GM18861 (cell line): ENCODE measurements around the gene NAT16.
"Not testable (repeated sequence)": the region's sequence is repeated elsewhere in the genome, so short reads cannot be mapped to it uniquely, and the experiment has no call there.

Experiments
- ATAC-seq: cut with Tn5 transposase; IDR thresholded peaks from one replicate; pipeline ENCODE4 v1.9.1; 2021; ENCODE audit not compliant: unreplicated experiment

Gene NAT16

DNA sequence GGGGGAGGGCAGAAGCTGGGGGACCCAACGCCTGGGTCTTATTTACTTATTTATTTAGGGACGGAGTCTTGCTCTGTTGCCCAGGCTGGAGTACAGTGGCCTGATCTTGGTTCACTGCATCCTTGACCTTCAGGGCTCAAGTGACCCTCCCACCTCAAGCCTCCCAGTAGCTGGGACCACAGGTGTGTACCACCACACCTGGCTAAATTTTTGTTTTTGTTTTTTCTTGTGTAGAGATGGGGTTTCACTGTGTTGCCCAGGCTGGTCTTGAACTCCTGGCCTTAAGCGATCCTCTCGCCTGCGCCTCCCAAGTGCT is 22.5 kb upstream of the NAT16 start:
- ATAC-seq = no peak

DNA sequence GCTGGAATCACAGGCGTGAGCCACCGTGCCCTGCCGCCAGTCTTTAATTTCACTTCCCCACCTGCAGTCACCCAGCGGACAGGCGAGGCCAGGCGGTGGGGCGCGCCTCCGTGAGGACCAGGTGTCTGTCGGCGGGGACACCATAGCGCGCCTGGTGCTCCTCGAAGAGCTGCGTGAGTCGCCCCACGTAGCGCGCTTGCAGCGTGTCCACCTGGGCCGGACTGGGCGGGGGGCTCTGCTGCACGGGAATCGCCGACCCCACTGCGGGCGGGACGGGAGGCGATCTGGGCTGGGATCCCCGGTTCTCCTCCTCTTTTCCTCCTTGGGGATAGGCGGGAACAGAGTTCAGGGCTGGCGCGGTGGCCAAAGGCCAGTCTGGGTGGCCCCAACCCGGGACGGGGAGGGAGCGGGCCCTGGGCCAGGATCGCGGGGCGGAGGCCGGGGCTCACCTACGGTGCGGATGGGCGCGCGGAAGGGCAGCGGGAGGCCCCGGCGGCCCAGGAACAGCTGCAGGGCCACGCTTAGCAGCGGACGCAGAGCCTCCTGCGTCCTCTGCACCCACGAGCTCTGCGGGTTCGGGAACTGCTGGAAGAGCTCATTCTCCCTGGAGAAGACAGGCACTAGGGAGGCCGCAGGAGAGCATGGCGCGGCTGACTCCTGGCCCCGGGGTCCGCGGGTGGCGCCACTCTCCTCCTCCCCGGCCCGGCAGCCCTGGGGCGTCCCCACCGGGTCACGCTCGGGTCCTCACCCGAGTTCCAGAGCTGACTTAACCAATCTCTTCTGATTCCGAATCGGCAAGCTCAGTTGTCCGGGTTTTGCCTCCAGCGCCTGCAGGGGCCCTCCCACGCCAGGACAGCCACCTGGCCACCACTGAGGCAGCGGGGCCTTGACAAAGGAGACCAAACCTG is 21.9 kb upstream of the NAT16 start:
- ATAC-seq = no peak

DNA sequence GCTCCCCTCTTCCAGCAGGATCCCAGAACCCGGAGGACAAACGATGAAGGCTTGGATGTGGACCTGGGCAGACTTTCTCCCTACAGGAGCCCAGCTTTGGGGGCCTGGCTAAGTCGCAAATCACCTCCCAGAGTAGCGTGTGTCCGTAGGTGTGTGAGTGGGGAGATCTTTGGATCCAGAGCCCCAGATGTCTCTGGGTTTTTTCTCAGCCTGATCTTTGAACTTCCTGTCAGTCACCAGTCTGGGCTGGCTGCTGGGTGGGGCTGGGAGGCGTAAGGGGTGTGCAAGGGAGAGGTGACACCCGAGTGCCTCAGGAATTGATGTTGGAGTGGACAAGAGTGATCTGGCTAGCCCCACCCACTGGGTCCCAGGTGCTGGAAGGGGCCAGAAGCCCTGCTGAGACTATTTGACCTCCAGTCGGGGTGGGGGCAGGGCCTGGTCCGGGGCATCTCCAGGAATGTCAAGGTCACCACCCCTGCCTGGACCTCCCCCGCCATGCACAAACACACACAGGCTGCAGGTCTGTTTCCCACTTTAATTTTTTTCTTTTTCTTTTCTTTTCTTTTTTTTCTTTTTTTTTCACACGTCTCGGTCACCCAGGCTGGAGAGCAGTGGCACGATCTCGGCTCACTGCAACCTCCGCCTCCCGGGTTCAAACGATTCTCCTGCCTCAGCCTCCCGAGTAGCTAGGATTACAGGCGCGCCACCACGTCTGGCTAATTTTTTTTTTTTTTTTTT is 20.9 kb upstream of the NAT16 start, which contains the start of gene MOGAT3:
MOGAT3 (minus strand) TSS at position 175 of the 738 bp plus-strand sequence. CDS start 182 bp downstream, outside the sequence.
- no peak for ATAC-seq

DNA sequence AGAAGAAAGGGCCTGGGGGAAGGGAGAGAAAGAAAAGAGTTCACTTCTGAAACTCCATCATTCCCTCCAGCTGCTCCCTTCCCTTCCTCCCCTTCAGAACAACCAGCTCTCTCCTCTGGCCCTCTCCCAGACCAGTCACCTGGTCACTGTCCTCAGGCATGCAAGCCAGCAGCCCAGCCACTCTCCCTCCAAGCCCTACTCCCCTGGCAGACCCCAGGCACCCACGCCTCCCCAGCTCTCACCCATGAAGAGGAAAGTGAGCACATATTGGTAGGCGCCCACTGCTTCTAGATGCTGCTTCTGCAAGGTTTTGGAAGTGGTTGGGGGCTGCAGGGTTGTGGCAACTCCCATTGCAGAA is 20.4 kb upstream of the NAT16 start:
- no peak for ATAC-seq

DNA sequence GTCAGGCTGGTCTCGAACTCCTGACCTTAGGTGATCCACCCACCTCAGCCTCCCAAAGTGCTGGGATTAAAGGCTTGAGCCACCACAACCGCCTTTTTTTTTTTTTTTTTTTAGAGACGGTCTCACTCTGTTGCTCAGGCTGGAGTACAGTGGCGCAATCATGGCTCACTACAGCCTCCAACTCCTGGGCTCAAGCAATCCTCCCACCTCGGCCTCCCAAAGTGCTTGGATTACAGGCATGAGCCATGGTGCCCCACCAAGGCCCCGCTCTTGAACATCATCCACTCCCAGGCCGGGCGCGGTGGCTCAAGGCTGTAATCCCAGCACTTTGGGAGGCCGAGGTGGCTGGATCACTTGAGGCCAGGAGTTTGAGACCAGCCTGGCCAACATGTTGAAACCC is 19.4 kb upstream of the NAT16 start:
- ATAC-seq = not testable (repeated sequence)

DNA sequence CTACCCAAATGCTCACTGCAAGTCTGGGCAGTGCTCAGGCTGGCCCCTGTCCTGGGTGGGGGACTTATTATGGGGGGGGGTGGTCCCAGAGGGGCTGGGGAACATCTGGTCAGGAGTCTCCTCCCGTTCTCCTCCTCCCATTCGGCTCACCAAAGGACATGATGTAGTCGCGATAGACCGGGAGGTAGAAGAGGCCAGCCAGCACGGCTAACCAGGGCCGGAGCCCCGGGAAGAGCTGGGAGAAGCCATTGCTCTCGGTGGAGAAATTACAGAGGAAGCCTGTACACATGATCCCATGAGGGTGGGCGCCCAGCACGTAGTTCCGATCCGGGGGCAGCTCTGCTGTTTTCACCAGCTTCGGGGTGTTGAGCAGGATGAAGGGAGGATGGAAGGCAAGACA is 18.4 kb upstream of the NAT16 start:
- ATAC-seq = no peak

DNA sequence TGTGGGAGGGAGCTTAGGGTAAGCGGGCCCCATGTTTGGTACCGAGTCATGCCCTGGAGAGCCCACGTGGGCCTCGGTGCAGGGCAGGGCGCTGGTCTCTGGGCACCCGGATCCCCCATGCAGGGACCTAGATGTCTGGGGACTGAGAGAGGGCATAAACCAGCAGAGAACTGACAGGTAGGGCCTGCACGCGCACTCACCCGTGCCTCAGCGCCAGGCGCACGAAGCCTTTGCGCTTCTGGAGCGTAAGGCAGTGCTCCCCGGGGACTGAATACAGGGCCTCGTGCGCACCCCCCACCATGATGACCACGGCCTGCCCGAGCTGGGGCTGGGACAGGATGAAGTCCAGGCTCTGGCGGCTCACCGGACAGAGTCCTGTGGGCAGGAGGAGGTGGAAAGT is 17.9 kb upstream of the NAT16 start:
- ATAC-seq = no peak

DNA sequence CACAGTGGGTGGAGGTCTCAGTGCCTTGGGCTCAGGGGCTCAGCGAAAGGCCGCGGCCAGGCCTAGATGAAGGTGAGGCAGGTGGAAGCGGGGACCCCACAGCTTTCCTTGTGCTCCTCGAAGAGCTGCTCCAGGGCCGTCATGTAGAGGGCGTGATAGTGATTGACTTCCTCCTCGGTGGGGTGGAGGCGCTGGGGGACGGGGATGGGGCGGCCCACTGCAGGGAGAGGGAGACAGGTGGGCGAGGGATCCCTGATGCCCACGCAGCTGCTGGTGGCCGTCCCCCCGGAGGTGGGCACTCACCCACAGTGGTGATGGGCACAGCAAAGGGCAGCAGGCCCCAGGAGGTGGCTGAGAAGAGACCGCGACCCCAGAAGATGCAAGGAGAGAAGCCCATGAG is 15.8 kb upstream of the NAT16 start:
- ATAC-seq = no peak

DNA sequence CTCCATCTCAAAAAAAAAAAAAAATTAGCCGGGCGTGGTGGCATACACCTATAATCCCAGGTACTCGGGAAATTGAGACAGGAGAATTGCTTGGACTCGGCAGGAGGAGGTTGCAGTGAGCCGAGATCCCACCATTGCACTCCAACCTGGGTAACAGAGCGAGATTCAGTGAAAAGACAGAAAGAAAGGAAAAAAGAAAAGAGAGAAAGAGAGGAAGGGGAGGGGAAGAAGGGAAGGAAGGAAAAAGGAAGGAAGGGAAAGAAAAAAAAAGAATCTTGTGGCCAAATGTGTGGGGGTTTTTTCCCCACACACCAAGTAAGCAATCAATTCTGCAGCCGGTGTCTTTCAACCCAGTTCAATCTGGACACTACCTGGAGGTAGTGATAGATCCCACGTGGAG is 9.0 kb upstream of the NAT16 start:
- ATAC-seq = no peak

DNA sequence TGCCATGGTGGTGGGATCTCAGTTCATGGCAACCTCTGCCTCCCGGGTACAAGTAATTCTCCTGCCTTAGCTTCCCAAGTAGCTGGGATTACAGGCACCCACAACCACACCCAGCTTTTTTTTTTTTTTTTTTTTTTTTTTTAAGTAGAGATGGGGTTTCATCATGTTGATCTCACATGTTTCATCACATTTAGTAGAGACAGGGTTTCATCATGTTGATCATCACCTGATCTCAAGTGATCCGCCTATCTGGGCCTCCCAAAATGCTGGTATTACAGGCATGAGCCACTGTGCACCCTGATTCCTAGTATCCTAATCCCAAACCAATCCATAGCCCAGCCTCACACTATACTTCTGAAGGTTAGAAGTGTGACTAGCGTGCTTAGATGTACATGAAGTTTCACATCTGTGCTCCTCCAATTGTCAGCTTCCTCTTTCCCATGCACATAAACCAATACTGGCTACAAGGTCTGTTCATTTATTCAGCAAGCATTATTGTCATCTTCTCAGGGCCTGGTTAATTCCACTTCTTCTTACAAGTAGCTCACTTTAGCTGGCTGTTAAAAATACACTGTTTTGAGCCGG is 6.8 kb upstream of the NAT16 start:
- ATAC-seq = no peak

DNA sequence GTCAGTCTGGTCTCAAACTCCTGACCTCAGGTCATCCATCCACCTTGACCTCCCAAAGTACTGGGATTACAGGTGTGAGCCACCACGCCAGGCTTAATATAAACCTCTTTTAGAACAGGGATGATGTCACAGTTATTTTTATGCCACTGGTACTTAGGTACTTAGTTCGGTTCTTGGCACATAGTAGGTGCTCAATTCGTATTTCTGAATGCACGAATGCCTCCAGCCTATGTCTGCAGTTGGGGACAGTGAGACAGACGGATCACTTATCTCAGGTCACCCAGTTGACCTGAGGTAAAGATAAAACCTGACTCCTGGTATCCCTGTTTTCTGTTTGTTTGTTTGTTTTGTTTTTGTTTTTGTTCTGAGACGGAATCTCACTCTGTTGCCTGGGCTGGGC is 6.1 kb upstream of the NAT16 start:
- no peak for ATAC-seq

DNA sequence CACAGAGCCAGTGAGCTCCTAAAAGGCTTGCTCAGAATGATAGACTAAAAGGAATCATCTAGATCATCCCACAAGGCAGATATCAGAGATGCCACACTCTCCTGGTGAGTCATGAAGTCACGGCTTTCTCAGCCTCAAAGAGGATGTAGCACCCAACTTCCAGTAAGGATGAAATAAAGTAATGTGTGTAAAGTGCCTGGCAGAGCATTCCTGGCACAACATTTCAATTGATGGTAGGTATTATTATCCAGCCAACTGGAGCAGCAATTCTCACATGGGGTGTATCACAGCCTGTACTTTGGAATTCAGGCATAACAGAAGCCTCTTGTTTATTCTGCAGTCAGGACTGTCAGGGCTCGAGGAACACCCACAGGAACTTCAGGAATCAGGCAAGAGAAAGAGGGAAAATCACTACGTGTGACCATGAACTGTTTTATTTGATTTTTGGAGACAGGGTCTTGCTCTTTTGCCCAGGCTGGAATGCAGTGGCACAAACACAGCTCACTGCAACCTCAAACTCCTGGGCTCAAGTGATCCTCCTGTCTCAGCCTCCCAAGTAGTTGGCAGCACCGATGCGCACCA is 5.3 kb upstream of the NAT16 start:
- no peak for ATAC-seq

DNA sequence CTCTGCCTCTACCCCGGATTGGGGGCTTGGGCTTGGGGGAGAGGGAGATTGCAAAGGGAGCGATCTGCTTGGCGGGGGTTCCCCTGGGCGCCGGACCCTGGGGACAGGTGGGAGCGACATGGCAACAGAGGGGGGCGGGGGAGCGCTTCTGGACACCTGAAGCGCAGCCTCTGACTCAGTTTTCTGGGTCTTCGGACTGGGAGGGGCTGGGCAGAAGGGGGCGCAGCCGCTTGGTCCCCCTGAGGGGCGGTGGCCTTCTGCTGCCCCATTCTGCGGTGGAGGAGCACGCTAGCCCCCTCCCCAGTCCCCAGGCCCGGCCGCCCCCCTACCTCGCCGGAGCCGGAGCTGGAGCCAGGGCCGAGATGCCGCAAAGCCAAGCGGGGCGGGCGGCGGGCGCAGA is 380 bp downstream of the NAT16 start:
- ATAC-seq = no peak

DNA sequence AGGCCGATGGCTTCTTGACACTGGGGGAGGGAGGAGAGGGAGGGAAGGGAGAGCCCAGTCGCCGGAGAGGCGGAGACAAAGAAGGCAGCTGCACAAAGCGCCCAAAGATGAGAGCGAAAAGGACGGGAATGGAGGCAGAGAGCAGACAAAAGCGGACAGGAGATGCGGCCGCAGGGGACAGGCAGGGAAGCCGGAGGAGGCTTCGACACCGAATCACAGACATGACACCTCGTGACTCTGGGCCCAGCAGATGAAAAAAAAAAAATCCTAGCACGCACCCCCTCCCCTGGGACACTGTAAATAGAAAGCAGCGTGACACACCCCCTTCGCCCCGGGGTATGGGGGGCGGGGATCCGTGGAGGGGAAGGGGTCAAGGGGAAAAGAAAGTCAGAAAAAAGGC is 976 bp downstream of the NAT16 start:
- ATAC-seq = no peak

DNA sequence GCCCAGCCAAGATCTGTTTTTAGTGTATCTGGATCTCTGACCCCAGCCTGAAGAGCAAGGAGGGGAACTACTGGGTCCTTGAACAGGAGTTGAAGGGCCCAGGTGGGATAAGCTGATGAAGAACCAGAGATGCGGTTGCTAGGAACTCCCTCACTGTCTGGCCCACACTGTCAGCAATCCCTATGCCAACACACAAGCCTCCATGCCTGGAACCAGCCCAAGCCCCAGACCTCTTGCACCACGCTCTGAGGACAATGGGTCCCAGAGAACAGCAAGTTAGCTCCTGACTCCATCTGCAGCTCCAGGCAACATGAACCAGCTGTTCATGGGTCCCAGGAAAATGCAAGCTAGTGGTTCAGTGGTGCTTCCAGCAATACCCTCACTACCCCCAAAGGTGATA is 2.4 kb downstream of the NAT16 start:
- no peak for ATAC-seq

DNA sequence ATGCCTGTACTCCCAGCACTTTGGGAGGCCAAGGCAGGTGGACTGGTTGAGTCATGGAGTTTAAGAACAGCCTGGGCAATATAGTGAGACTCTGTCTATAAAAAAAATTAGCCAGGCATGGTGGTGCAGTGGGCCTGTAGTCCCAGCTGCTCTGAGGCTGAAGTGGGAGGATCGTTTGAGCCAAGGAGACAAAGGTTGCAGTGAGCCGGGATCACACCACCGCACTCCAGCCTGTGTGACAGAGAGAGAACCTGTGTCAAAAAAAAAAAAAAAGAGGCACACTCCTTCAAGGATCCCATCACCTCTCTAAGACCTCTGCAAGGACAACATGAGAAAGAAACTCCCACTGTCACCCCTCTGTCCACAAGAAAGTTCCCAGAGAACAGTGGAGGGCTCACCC is 4.4 kb downstream of the NAT16 start:
- no peak for ATAC-seq

DNA sequence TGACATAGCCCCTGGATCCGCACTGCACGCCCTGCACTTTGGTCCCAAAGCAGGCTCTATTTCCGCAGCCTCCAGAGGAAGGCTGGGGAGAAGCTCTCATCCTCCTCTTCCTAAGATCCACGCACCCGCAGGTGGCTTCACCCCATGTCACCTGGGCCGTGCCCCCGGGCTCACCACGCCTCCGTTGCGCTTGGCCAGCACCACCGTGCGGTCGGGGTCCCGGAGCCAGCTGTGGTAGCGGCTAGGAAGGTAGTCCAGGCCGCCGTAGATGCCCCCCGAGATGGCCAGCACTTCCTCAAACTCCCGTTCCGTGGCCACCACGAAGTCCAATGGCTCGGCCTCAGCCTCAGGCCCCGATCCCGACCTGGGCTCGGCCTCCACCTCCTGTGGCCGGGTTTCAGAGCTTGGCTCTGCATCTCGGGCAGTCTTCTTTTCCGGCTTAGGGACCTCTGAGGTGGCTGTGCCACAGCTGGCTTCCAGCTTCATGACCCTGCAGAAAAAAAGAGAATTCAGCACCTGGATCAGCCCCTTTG is 5.7 kb downstream of the NAT16 start:
- no peak for ATAC-seq

DNA sequence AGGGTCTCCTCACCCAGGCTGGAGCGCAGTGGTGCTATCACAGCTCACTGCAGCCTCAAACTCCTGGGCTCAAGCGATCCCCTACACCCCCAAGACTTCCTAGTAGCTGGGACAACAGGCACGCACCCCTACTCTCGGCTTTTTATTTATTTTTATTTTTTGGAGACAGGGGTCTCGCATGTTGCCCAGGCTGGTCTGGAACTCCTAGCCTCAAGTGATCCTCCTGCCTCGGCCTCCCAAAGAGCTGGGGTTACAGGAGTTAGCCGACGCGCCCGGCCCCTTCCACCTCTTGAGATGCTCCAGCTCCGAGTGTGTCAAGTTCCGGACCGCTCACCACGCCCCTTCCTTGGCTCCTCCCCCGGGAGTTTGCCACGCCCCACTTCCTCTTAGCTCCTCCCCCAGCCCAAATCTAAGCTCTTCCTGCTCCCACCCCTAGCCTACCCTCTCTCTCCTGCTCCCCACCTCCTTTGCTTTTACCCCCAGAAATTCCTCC is 6.3 kb downstream of the NAT16 start:
- no peak for ATAC-seq

DNA sequence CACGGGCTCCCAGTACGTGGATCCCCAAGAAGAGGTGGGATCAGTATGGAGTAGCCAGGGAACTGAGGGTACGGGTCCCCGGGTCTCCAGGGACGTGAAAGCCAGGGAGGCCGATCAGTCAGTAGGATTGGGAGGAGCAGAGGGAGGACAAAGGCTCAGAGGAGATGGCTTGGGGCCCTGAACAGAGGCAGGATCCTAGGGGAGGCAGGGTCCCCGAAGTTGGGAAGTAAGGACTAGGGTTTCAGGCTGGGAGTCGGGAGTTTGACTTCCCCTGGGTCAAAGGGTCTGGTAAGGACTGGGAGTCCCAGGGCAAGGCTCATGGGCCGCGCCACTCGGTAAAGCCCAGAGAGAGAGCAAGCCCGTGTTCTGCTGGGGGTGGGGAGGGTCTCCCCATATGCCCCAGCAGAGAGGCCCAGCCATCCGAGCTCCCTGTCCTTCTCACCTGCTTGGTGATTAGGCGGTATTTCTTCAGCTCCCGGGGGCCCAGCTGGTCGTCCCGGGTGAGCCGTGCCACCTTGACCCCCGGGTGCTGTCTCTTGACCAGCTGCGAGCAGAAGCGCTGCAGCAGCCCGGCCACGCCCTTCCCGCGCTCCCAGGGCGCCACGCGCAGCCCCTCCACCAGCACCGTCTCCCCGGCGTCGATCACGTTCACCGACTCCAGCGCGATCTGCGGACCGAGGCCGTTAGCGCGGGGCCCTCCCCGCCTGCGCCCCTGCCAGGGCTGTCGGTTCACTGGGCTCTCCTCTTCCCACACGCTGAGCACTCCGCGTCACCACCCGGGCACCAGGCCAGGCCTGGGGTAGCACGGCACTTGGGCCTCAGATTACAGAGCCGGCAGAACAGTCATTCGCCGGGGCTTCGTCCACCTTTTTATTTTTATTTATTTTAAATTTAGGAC is 7.0 kb downstream of the NAT16 start:
- no peak for ATAC-seq
